ENCODE measurements around the gene GDF11.

The GDF11 gene

DNA sequence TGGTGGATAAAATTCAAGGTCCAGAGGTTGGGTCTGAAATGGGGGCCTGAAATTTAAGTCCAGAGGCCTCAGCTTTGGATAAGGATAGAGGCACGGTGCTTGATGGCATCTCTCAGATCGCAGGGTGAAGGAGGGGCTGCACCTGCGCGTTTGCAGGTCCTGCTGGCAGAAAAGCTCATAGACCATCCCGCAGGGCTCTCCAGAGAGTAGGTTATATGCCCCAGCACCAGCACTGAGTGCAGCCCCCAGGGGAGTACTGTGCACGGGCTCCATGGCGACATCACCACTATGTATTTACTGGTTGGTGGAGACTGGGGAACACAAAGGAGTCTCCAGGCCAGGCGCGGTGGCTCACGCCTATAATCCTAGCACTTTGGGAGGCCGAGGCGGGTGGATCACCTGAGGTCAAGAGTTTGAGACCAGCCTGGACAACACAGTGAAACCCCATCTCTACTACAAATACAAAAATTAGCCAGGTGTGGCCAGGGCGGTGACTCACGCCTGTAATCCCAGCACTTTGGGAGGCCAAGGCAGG, 9.8 kb upstream of the GDF11 start:
- Histone ChIP-seq H2AFZ (ENCODE audit: low read depth, low read length, severe bottlenecking) (no peak overlapping the region), H4K20me1 (ENCODE audit: low read depth, low read length) (no peaks in the 10 kb centered on the region), H3K9ac (ENCODE audit: low read length) (no peak overlapping the region), H3K27ac (ENCODE audit: low read depth, low read length) (no peak overlapping the region), H3K4me3 (ENCODE audit: insufficient read depth, low read length, poor library complexity, severe bottlenecking) (no peak overlapping the region), H3K9me2 (replicated peaks; ENCODE audit: insufficient read depth, low read length) (no peaks in the 10 kb centered on the region), H3K27me3 (ENCODE audit: low read length) (no peaks in the 10 kb centered on the region), H3K79me2 (ENCODE audit: insufficient read depth, low read length) (0 out of 2 replicates have a peak, but pooled peaks cover 4% of the 10 kb centered on the region), H3K4me2 (ENCODE audit: low read depth, low read length, poor library complexity, severe bottlenecking) (no peak overlapping the region), H3K9me3 (ENCODE audit: insufficient read depth, low read length) (no peaks in the 10 kb centered on the region), H3F3A (ENCODE audit: insufficient read depth) (peaks cover 15% of the 10 kb centered on the region; the same call in 1 of the 2 replicates), H3K36me3 (ENCODE audit: low read length) (no peaks in the 10 kb centered on the region)
- TF ChIP-seq EZH2phosphoT487 (conservative IDR thresholded peaks at IDR 0.05; ENCODE audit: low read length), result no peak
- TF ChIP-seq, protein P1, sequence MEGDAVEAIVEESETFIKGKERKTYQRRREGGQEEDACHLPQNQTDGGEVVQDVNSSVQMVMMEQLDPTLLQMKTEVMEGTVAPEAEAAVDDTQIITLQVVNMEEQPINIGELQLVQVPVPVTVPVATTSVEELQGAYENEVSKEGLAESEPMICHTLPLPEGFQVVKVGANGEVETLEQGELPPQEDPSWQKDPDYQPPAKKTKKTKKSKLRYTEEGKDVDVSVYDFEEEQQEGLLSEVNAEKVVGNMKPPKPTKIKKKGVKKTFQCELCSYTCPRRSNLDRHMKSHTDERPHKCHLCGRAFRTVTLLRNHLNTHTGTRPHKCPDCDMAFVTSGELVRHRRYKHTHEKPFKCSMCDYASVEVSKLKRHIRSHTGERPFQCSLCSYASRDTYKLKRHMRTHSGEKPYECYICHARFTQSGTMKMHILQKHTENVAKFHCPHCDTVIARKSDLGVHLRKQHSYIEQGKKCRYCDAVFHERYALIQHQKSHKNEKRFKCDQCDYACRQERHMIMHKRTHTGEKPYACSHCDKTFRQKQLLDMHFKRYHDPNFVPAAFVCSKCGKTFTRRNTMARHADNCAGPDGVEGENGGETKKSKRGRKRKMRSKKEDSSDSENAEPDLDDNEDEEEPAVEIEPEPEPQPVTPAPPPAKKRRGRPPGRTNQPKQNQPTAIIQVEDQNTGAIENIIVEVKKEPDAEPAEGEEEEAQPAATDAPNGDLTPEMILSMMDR (IDR thresholded peaks at IDR 0.05; ENCODE audit: insufficient read depth, low read length, poor library complexity, severe bottlenecking), result no peak

DNA sequence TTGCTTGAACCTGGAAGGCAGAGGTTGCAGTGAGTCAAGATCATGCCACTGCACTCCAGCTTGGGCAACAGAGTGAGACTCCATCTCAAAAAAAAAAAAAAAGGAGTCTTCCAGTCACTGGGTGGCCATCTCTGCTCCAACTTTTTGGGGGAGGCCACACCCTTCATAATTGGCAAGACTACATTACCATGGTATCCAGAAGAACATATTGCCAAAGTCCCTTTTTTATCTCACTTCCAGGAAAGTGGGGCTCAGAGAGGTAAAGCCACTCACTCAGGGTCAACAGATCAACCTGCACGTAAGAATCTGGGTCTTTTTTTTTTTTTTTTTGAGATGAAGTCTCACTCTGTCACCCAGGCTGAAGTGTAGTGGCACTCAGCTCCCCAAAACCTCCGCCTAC, 9.1 kb upstream of the GDF11 start:
- Histone ChIP-seq H3K9me2 (replicated peaks; ENCODE audit: insufficient read depth, low read length) (no peaks in the 10 kb centered on the region), H4K20me1 (ENCODE audit: low read depth, low read length) (no peaks in the 10 kb centered on the region), H3F3A (ENCODE audit: insufficient read depth) (peaks cover 15% of the 10 kb centered on the region), H2AFZ (ENCODE audit: low read depth, low read length, severe bottlenecking) (no peak overlapping the region), H3K9me3 (ENCODE audit: insufficient read depth, low read length) (no peaks in the 10 kb centered on the region), H3K36me3 (ENCODE audit: low read length) (no peaks in the 10 kb centered on the region), H3K79me2 (ENCODE audit: insufficient read depth, low read length) (no peaks in the 10 kb centered on the region), H3K4me3 (ENCODE audit: insufficient read depth, low read length, poor library complexity, severe bottlenecking) (no peak overlapping the region), H3K4me2 (ENCODE audit: low read depth, low read length, poor library complexity, severe bottlenecking) (no peak overlapping the region), H3K27me3 (ENCODE audit: low read length) (no peaks in the 10 kb centered on the region), H3K9ac (ENCODE audit: low read length) (no peak overlapping the region), H3K27ac (ENCODE audit: low read depth, low read length) (no peak overlapping the region)
- no peak for TF ChIP-seq EZH2phosphoT487 (conservative IDR thresholded peaks at IDR 0.05; ENCODE audit: low read length)
- TF ChIP-seq, protein P1 (IDR thresholded peaks at IDR 0.05; ENCODE audit: insufficient read depth, low read length, poor library complexity, severe bottlenecking), result no peak

DNA sequence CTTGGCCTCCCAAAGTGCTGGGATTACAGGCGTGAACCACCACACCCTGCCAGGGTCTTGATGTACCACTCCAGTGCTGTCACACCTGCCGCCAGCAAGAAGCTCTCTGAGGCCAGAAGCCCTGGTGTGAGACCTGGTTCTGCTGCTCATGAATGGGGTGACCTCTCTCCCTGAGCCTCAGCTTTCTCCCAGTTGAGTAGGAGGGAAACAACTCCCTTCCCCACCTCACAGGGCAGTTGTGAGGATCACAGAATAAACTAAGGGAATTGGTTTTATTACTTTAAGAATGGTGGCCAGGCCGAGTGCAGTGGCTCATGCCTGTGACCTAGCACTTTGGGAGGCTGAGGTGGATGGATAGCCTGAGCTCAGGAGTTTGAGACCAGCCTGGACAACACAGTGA, 8.3 kb upstream of the GDF11 start:
- Histone ChIP-seq H3K9me2 (replicated peaks; ENCODE audit: insufficient read depth, low read length) (no peaks in the 10 kb centered on the region), H3K4me2 (ENCODE audit: low read depth, low read length, poor library complexity, severe bottlenecking) (no peak overlapping the region), H3F3A (ENCODE audit: insufficient read depth) (peaks cover 16% of the 10 kb centered on the region), H3K9ac (ENCODE audit: low read length) (no peak overlapping the region), H3K79me2 (ENCODE audit: insufficient read depth, low read length) (no peaks in the 10 kb centered on the region), H2AFZ (ENCODE audit: low read depth, low read length, severe bottlenecking) (no peak overlapping the region), H3K9me3 (ENCODE audit: insufficient read depth, low read length) (no peaks in the 10 kb centered on the region), H3K27me3 (ENCODE audit: low read length) (no peaks in the 10 kb centered on the region), H4K20me1 (ENCODE audit: low read depth, low read length) (no peaks in the 10 kb centered on the region), H3K4me3 (ENCODE audit: insufficient read depth, low read length, poor library complexity, severe bottlenecking) (no peak overlapping the region), H3K27ac (ENCODE audit: low read depth, low read length) (no peak overlapping the region), H3K36me3 (ENCODE audit: low read length) (no peaks in the 10 kb centered on the region)
- TF ChIP-seq, protein P1 (IDR thresholded peaks at IDR 0.05; ENCODE audit: insufficient read depth, low read length, poor library complexity, severe bottlenecking), result no peak
- no peak for TF ChIP-seq EZH2phosphoT487 (conservative IDR thresholded peaks at IDR 0.05; ENCODE audit: low read length)

All from SU-DHL-6 (cell line).